Measurements from ENCODE around the gene NAA35. TPM values are rescaled to one million over a fixed set of nuclear protein-coding genes. Genes with fewer than 3 reads are reported as not detected.

Gene NAA35
- polyA plus RNA-seq, 1 experiment, result 9.8 TPM

Other genes starting within 250 kb of the NAA35 start
- gene AGTPBP1, start 199.2 kb upstream of the NAA35 start, polyA plus RNA-seq (2011; rRNA removed), result 2.5 and 6.6 TPM in 2 replicates
- gene GOLM1, start 158.4 kb downstream of the NAA35 start, polyA plus RNA-seq (2011; rRNA removed), result 34.7 and 35.9 TPM in 2 replicates